HAP-1 (cell line): ENCODE measurements around the gene MAN1C1.
"Not testable (repeated sequence)": the region's sequence is repeated elsewhere in the genome, so short reads cannot be mapped to it uniquely, and the experiment has no call there.

ENCODE experiments used
- DNase-seq, 2 experiments: peaks; one replicate each; pipeline ENCODE4 v3.0.0-alpha.2; 2016 to 2020; ENCODE audit warnings: low spot score in 2 of 2
- H3K27me3 ChIP-seq: fragments of 250-450 bp; sonication (Bioruptor Pico); 2 replicates; pipeline ENCODE4 v1.5.1; 2020; ENCODE audit warnings: low read depth, mild to moderate bottlenecking, moderate library complexity
- H3K36me3 ChIP-seq: fragments of 250-450 bp; sonication (Bioruptor Pico); replicated peaks from 2 replicates; pipeline ENCODE4 v1.5.1; 2020; ENCODE audit warnings: mild to moderate bottlenecking
- H3K4me1 ChIP-seq: fragments of 250-450 bp; sonication (Bioruptor Pico); 2 replicates; pipeline ENCODE4 v1.5.1; 2020; ENCODE audit warnings: mild to moderate bottlenecking
- H3K4me3 ChIP-seq: fragments of 250-450 bp; sonication (Bioruptor Pico); 2 replicates; pipeline ENCODE4 v1.5.1; 2020; ENCODE audit warnings: mild to moderate bottlenecking, moderate library complexity
- H3K9me3 ChIP-seq: fragments of 250-450 bp; sonication (Bioruptor Pico); 2 replicates; pipeline ENCODE4 v1.5.1; 2020; ENCODE audit warnings: mild to moderate bottlenecking, moderate library complexity
- in situ Hi-C: fragments of 300-500 bp; cut with MboI; formaldehyde crosslinking; loops from 3 replicates; pipeline ENCODE4 v1.14.3; 2020; ENCODE audit warnings: low sequenced_read_pairs, inconsistent platforms, mixed read lengths

Gene MAN1C1

GRCh38 chr1:25724201-25724600 is 107.6 kb downstream of the MAN1C1 start:
- H3K27me3 ChIP-seq, result peaks cover 5% of the 10 kb centered on the region; the same call in 1 of the 2 replicates
- H3K4me3 ChIP-seq, result no peak overlapping the region
- no peaks in the 10 kb centered on the region for H3K36me3 ChIP-seq
- no peaks in the 10 kb centered on the region for H3K4me1 ChIP-seq
- no peaks in the 10 kb centered on the region for H3K9me3 ChIP-seq
- in situ Hi-C loops, result no loop called here
- DNase-seq, result no peak

GRCh38 chr1:25724966-25725365 is 108.4 kb downstream of the MAN1C1 start:
- no peaks in the 10 kb centered on the region for H3K9me3 ChIP-seq
- DNase-seq, result peak; percentile 37 to 40
- H3K36me3 ChIP-seq, result no peaks in the 10 kb centered on the region
- H3K4me3 ChIP-seq, result no peak overlapping the region
- no peaks in the 10 kb centered on the region for H3K4me1 ChIP-seq
- in situ Hi-C loops, result no loop called here
- H3K27me3 ChIP-seq, result peaks cover 5% of the 10 kb centered on the region; the same call in 1 of the 2 replicates

GRCh38 chr1:25725482-25725881 is 108.9 kb downstream of the MAN1C1 start:
- Histone ChIP-seq H3K27me3 (peaks cover 5% of the 10 kb centered on the region; the same call in 1 of the 2 replicates), H3K36me3 (no peaks in the 10 kb centered on the region), H3K9me3 (no peaks in the 10 kb centered on the region), H3K4me3 (no peak overlapping the region), H3K4me1 (no peaks in the 10 kb centered on the region)
- no peak for DNase-seq
- in situ Hi-C loops, result no loop called here

GRCh38 chr1:25727088-25727487 is 110.5 kb downstream of the MAN1C1 start:
- in situ Hi-C loops, result no loop called here
- no peaks in the 10 kb centered on the region for H3K36me3 ChIP-seq
- H3K4me1 ChIP-seq, result no peaks in the 10 kb centered on the region
- no peaks in the 10 kb centered on the region for H3K9me3 ChIP-seq
- H3K4me3 ChIP-seq, result no peak overlapping the region
- DNase-seq, result no peak
- peaks cover 3% of the 10 kb centered on the region; the same call in 1 of the 2 replicates for H3K27me3 ChIP-seq

- Histone ChIP-seq H3K36me3 (no peaks in the 10 kb centered on the region), H3K4me3 (no peak overlapping the region), H3K9me3 (no peaks in the 10 kb centered on the region), H3K4me1 (no peaks in the 10 kb centered on the region), H3K27me3 (no peaks in the 10 kb centered on the region)
- no peak for DNase-seq
- in situ Hi-C loops, result no loop called here
Observed at GRCh38 chr1:25727635-25728286, 111.2 kb downstream of the MAN1C1 start.

GRCh38 chr1:25728301-25728935 is 111.8 kb downstream of the MAN1C1 start:
- Histone ChIP-seq H3K9me3 (no peaks in the 10 kb centered on the region), H3K4me3 (no peak overlapping the region), H3K4me1 (no peaks in the 10 kb centered on the region), H3K27me3 (no peaks in the 10 kb centered on the region), H3K36me3 (no peaks in the 10 kb centered on the region)
- no peak for DNase-seq
- in situ Hi-C loops, result no loop called here

- no peak for DNase-seq
- in situ Hi-C loops, result no loop called here
- H3K27me3 ChIP-seq, result no peaks in the 10 kb centered on the region
- no peak overlapping the region for H3K4me3 ChIP-seq
- no peaks in the 10 kb centered on the region for H3K4me1 ChIP-seq
- H3K36me3 ChIP-seq, result no peaks in the 10 kb centered on the region
- no peaks in the 10 kb centered on the region for H3K9me3 ChIP-seq
Observed at GRCh38 chr1:25729045-25729444, 112.5 kb downstream of the MAN1C1 start.

GRCh38 chr1:25729790-25730644 is 113.4 kb downstream of the MAN1C1 start:
- no peaks in the 10 kb centered on the region for H3K4me1 ChIP-seq
- H3K27me3 ChIP-seq, result no peaks in the 10 kb centered on the region
- in situ Hi-C loops, result no loop called here
- H3K4me3 ChIP-seq, result no peak overlapping the region
- H3K9me3 ChIP-seq, result no peaks in the 10 kb centered on the region
- no peak for DNase-seq
- H3K36me3 ChIP-seq, result no peaks in the 10 kb centered on the region

GRCh38 chr1:25731148-25731547 is 114.6 kb downstream of the MAN1C1 start:
- in situ Hi-C loops, result no loop called here
- H3K9me3 ChIP-seq, result no peaks in the 10 kb centered on the region
- H3K4me3 ChIP-seq, result no peak overlapping the region
- H3K27me3 ChIP-seq, result no peaks in the 10 kb centered on the region
- no peak for DNase-seq
- H3K4me1 ChIP-seq, result no peaks in the 10 kb centered on the region
- no peaks in the 10 kb centered on the region for H3K36me3 ChIP-seq

- in situ Hi-C loops, result no loop called here
- no peaks in the 10 kb centered on the region for H3K27me3 ChIP-seq
- no peaks in the 10 kb centered on the region for H3K4me1 ChIP-seq
Observed at GRCh38 chr1:25731626-25732370, 115.2 kb downstream of the MAN1C1 start.

GRCh38 chr1:25732821-25733220 is 116.2 kb downstream of the MAN1C1 start:
- in situ Hi-C loops, result no loop called here
- H3K9me3 ChIP-seq, result no peaks in the 10 kb centered on the region
- no peaks in the 10 kb centered on the region for H3K27me3 ChIP-seq
- no peak for DNase-seq
- no peak overlapping the region for H3K4me3 ChIP-seq
- H3K4me1 ChIP-seq, result no peaks in the 10 kb centered on the region
- H3K36me3 ChIP-seq, result no peaks in the 10 kb centered on the region

More at GRCh38 chr1:25731626-25732370, 115.2 kb downstream of the MAN1C1 start:
- Histone ChIP-seq H3K36me3 (no peaks in the 10 kb centered on the region), H3K9me3 (no peaks in the 10 kb centered on the region), H3K4me3 (no peak overlapping the region)
- no peak for DNase-seq

- no peaks in the 10 kb centered on the region for H3K36me3 ChIP-seq
- no peak overlapping the region for H3K4me3 ChIP-seq
- no peaks in the 10 kb centered on the region for H3K27me3 ChIP-seq
- in situ Hi-C loops, result no loop called here
- H3K9me3 ChIP-seq, result no peaks in the 10 kb centered on the region
- no peak for DNase-seq
- H3K4me1 ChIP-seq, result no peaks in the 10 kb centered on the region
Observed at GRCh38 chr1:25733271-25733670, 116.7 kb downstream of the MAN1C1 start.

GRCh38 chr1:25734991-25735390 is 118.4 kb downstream of the MAN1C1 start:
- H3K4me1 ChIP-seq, H3K27me3 ChIP-seq, H3K4me3 ChIP-seq, in situ Hi-C loops, DNase-seq, H3K36me3 ChIP-seq, H3K9me3 ChIP-seq: not testable (repeated sequence)
